ENCODE results near the gene CGREF1. TPM values are rescaled to one million over a fixed set of nuclear protein-coding genes. Genes with fewer than 3 reads are reported as not detected.

CGREF1 gene
- total RNA-seq, 1 experiment from 2014 or later = 18.7 TPM

GRCh38 chr2:27081984-27082772 is 36.8 kb downstream of the CGREF1 start:
- intact Hi-C loops (cut with micrococcal nuclease) = no loop called here
- Histone ChIP-seq H3K9me3 (ENCODE audit: low read length) (no peaks in the 10 kb centered on the region), H3F3A (ENCODE audit: low read length, unreplicated experiment) (no peaks in the 10 kb centered on the region), H3K79me2 (ENCODE audit: low read length) (no peaks in the 10 kb centered on the region), H3K4me2 (ENCODE audit: low read length) (no peak overlapping the region), H3K4me3 (ENCODE audit: low read length) (no peak overlapping the region), H3K36me3 (ENCODE audit: low read depth, low read length) (no peaks in the 10 kb centered on the region), H2AFZ (ENCODE audit: low read length) (no peak overlapping the region), H4K20me1 (ENCODE audit: low read length) (no peaks in the 10 kb centered on the region), H3K9me2 (replicated peaks; ENCODE audit: low read length) (no peaks in the 10 kb centered on the region), H3K27ac (ENCODE audit: low read length) (no peak overlapping the region), H3K9ac (ENCODE audit: low read length) (no peak overlapping the region), H3K27me3 (ENCODE audit: low read length) (no peaks in the 10 kb centered on the region), H3K4me1 (ENCODE audit: insufficient read depth, low read length) (peaks cover 13% of the 10 kb centered on the region; the same call in 1 of the 2 replicates)
- DNase-seq = no peak
- CTCF ChIA-PET = no interaction called here
- POLR2A ChIA-PET (ENCODE audit: unreplicated experiment) = no interaction called here
- TF ChIP-seq EZH2 (IDR thresholded peaks at IDR 0.05; ENCODE audit: low read length, unreplicated experiment) (no peak), CTCF (conservative IDR thresholded peaks at IDR 0.05; ENCODE audit: low read depth, low read length) (no peak), EZH2phosphoT487 (IDR thresholded peaks at IDR 0.05; ENCODE audit: borderline replicate concordance, low read length) (no peak)
- no peak for ATAC-seq
- no TSS peak for BruUV-seq (replicated peaks)

- intact Hi-C loops (cut with micrococcal nuclease) = no loop called here
- ChIA-PET POLR2A (ENCODE audit: unreplicated experiment) (interaction anchor here (0.6 kb wide), 1 partner anchor 98 kb away, joined by 3 read pairs; no protein-coding TSS in a partner anchor), CTCF (interaction anchor here (0.6 kb wide), 1 partner anchor 810 kb away, joined by 7 read pairs; the partner anchor contains the start of genes BABAM2 and RBKS)
- H3K27me3 ChIP-seq (ENCODE audit: low read length) = no peaks in the 10 kb centered on the region
- H3K27ac ChIP-seq (ENCODE audit: low read length) = no peak overlapping the region
- no peaks in the 10 kb centered on the region for H3K9me3 ChIP-seq (ENCODE audit: low read length)
- H3K4me2 ChIP-seq (ENCODE audit: low read length) = no peak overlapping the region
- no peaks in the 10 kb centered on the region for H3F3A ChIP-seq (ENCODE audit: low read length, unreplicated experiment)
- ATAC-seq = no peak
- no peaks in the 10 kb centered on the region for H4K20me1 ChIP-seq (ENCODE audit: low read length)
- TF ChIP-seq CTCF (conservative IDR thresholded peaks at IDR 0.05; ENCODE audit: low read depth, low read length) (no peak), EZH2 (IDR thresholded peaks at IDR 0.05; ENCODE audit: low read length, unreplicated experiment) (no peak)
- no peaks in the 10 kb centered on the region for H3K79me2 ChIP-seq (ENCODE audit: low read length)
- peaks cover 8% of the 10 kb centered on the region; the same call in 1 of the 2 replicates for H3K4me1 ChIP-seq (ENCODE audit: insufficient read depth, low read length)
- no peak overlapping the region for H3K4me3 ChIP-seq (ENCODE audit: low read length)
- H3K36me3 ChIP-seq (ENCODE audit: low read depth, low read length) = no peaks in the 10 kb centered on the region
- H3K9ac ChIP-seq (ENCODE audit: low read length) = no peak overlapping the region
- H3K9me2 ChIP-seq (replicated peaks; ENCODE audit: low read length) = no peaks in the 10 kb centered on the region
- BruUV-seq (replicated peaks) = no TSS peak
- no peak for DNase-seq
- no peak overlapping the region for H2AFZ ChIP-seq (ENCODE audit: low read length)
Measured at GRCh38 chr2:27080603-27080936, 38.4 kb downstream of the CGREF1 start.

GRCh38 chr2:27080140-27080469 is 38.8 kb downstream of the CGREF1 start:
- H4K20me1 ChIP-seq (ENCODE audit: low read length) = no peaks in the 10 kb centered on the region
- TF ChIP-seq EZH2phosphoT487 (IDR thresholded peaks at IDR 0.05; ENCODE audit: borderline replicate concordance, low read length) = no peak
- no peak for TF ChIP-seq EZH2 (IDR thresholded peaks at IDR 0.05; ENCODE audit: low read length, unreplicated experiment)
- no peak for TF ChIP-seq CTCF (conservative IDR thresholded peaks at IDR 0.05; ENCODE audit: low read depth, low read length)
- H3K9ac ChIP-seq (ENCODE audit: low read length) = no peak overlapping the region
- no peaks in the 10 kb centered on the region for H3K27me3 ChIP-seq (ENCODE audit: low read length)
- no peak overlapping the region for H3K4me2 ChIP-seq (ENCODE audit: low read length)
- DNase-seq (no peak), ATAC-seq (no peak)
- H2AFZ ChIP-seq (ENCODE audit: low read length) = no peak overlapping the region
- no peaks in the 10 kb centered on the region for H3K79me2 ChIP-seq (ENCODE audit: low read length)
- no peaks in the 10 kb centered on the region for H3K9me3 ChIP-seq (ENCODE audit: low read length)
- H3K9me2 ChIP-seq (replicated peaks; ENCODE audit: low read length) = no peaks in the 10 kb centered on the region
- no peak overlapping the region for H3K4me3 ChIP-seq (ENCODE audit: low read length)
- POLR2A ChIA-PET (ENCODE audit: unreplicated experiment) = interaction anchor here (0.6 kb wide), 1 partner anchor 98 kb away, joined by 3 read pairs; no protein-coding TSS in a partner anchor
- H3F3A ChIP-seq (ENCODE audit: low read length, unreplicated experiment) = no peaks in the 10 kb centered on the region
- no TSS peak for BruUV-seq (replicated peaks)
- H3K36me3 ChIP-seq (ENCODE audit: low read depth, low read length) = no peaks in the 10 kb centered on the region
- intact Hi-C loops (cut with micrococcal nuclease) = no loop called here
- CTCF ChIA-PET = no interaction called here
- peaks cover 5% of the 10 kb centered on the region; the same call in 1 of the 2 replicates for H3K4me1 ChIP-seq (ENCODE audit: insufficient read depth, low read length)
- H3K27ac ChIP-seq (ENCODE audit: low read length) = no peak overlapping the region

Data from PC-3 (cell line).